ENCODE data around the gene LETM1. TPM values are rescaled to one million over a fixed set of nuclear protein-coding genes. Genes with fewer than 3 reads are reported as not detected.

The LETM1 gene
- total and polyA plus RNA-seq, 2 donors (not counting 1 experiment from before 2014, with no cell fraction given) = 28.5 to 45.1 TPM

GRCh38 chr4:1778642-1779392 is 77.1 kb downstream of the LETM1 start:
- no peak overlapping the region for H3K27ac ChIP-seq (ENCODE audit: low read length in 2 of 2)
- no peak overlapping the region for H3K4me3 ChIP-seq (ENCODE audit: control extremely low read depth in 1 of 5, extremely low read depth in 1 of 5, insufficient read depth in 1 of 5, low read depth in 2 of 5, low read length in 4 of 5)
- 91% methylated on average over 18 of the region's 18 CpGs for WGBS (ENCODE audit: insufficient coverage)
- intact Hi-C loops (cut with micrococcal nuclease) = no loop called here
- H3K36me3 ChIP-seq (replicated peaks in 1 of 2; ENCODE audit: control extremely low read depth in 1 of 2, control insufficient read depth in 1 of 2, extremely low read depth in 1 of 2, insufficient read depth in 2 of 2, low read length in 1 of 2) = no peaks in the 10 kb centered on the region
- ChIA-PET POLR2A (no interaction called here), CTCF (no interaction called here)
- ATAC-seq (ENCODE audit: low read depth) = no peak
- TF ChIP-seq, protein P1, sequence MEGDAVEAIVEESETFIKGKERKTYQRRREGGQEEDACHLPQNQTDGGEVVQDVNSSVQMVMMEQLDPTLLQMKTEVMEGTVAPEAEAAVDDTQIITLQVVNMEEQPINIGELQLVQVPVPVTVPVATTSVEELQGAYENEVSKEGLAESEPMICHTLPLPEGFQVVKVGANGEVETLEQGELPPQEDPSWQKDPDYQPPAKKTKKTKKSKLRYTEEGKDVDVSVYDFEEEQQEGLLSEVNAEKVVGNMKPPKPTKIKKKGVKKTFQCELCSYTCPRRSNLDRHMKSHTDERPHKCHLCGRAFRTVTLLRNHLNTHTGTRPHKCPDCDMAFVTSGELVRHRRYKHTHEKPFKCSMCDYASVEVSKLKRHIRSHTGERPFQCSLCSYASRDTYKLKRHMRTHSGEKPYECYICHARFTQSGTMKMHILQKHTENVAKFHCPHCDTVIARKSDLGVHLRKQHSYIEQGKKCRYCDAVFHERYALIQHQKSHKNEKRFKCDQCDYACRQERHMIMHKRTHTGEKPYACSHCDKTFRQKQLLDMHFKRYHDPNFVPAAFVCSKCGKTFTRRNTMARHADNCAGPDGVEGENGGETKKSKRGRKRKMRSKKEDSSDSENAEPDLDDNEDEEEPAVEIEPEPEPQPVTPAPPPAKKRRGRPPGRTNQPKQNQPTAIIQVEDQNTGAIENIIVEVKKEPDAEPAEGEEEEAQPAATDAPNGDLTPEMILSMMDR (IDR thresholded peaks at IDR 0.05) = no peak
- TF ChIP-seq EZH2 (IDR thresholded peaks at IDR 0.05; ENCODE audit: borderline replicate concordance, insufficient read depth, low read depth, low read length, poor library complexity, severe bottlenecking) = no peak
- H3K4me2 ChIP-seq (replicated peaks; ENCODE audit: low read depth, low read length, poor library complexity, severe bottlenecking) = no peak overlapping the region
- no peaks in the 10 kb centered on the region for H3K79me2 ChIP-seq (ENCODE audit: control insufficient read depth, insufficient read depth, low read length)
- H4K20me1 ChIP-seq (ENCODE audit: control insufficient read depth, insufficient read depth, low read length, poor library complexity, severe bottlenecking) = no peaks in the 10 kb centered on the region
- peaks cover 0 to 11% of the 10 kb centered on the region in 2 donors for H3K4me1 ChIP-seq (ENCODE audit: control insufficient read depth in 2 of 2, insufficient read depth in 2 of 2, low read length in 2 of 2)
- Mint-ChIP-seq H3K9me3 (ENCODE audit: insufficient read depth) (no peaks in the 10 kb centered on the region), H3K27me3 (peaks cover 5% of the 10 kb centered on the region), H3K4me3 (no peak overlapping the region), H3K4me1 (peaks cover 2% of the 10 kb centered on the region), H3K27ac (no peak overlapping the region)
- H2AFZ ChIP-seq (ENCODE audit: insufficient read depth, low read depth, low read length, poor library complexity, severe bottlenecking) = no peak overlapping the region
- H3K27me3 ChIP-seq (replicated peaks in 1 of 4; ENCODE audit: control extremely low read depth in 1 of 4, control insufficient read depth in 3 of 4, insufficient read depth in 4 of 4, low read length in 3 of 4) = peaks cover 0 to 6% (median 0%) of the 10 kb centered on the region in 4 experiments
- H3K9me3 ChIP-seq (ENCODE audit: control extremely low read depth in 1 of 3, control insufficient read depth in 2 of 3, insufficient read depth in 1 of 3, low read length in 2 of 3) = peaks cover 0 to 3% (median 0%) of the 10 kb centered on the region in 3 donors
- no peak overlapping the region for H3K9ac ChIP-seq (ENCODE audit: low read length)
- no peak for DNase-seq

DNA sequence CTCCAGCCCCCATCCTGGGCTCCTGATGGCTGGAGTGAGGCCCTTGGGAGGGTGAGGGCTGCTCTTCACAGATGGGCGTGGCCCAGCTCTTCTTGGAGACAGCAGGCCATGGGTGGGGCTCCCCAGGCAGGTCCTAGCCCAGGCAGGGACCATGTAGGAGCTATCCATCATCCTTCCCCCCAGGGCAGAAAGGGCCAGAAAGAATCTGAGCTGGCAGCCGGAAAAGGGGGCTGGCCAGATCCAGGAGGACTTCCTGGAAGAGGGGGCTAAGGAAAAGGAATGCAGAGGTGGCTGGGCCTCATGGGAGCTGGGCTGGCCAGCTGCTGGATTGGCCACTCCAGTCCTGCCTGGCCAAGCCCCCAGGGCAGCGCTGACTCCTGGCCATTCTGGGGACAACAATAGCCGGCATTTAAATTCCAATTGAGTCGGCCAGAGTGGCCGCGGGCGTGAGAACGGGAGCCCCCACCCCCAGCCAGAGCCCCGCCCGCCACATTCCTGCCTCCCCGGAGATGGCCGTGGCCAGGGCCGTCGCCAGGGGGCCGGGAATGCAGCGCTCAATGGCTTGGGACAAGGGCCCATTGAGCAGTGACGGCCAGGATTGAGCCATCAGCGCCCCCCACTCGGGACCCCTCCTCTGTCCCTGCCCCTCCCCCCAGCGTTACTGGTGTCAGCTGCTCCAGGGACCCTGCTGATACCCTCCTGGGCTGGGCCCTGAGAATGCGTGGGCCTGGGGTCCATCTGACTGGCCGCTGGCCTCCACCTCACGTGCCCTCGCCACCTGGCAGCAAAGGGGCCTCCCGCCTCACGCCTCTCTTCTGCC is 77.9 kb downstream of the LETM1 start:
- Histone ChIP-seq H3K27ac (ENCODE audit: low read length in 2 of 2) (no peak overlapping the region), H3K27me3 (replicated peaks in 1 of 4; ENCODE audit: control extremely low read depth in 1 of 4, control insufficient read depth in 3 of 4, insufficient read depth in 4 of 4, low read length in 3 of 4) (peaks cover 0 to 6% (median 0%) of the 10 kb centered on the region in 4 experiments), H3K9ac (ENCODE audit: low read length) (no peak overlapping the region), H2AFZ (ENCODE audit: insufficient read depth, low read depth, low read length, poor library complexity, severe bottlenecking) (no peak overlapping the region), H4K20me1 (ENCODE audit: control insufficient read depth, insufficient read depth, low read length, poor library complexity, severe bottlenecking) (no peaks in the 10 kb centered on the region), H3K4me2 (replicated peaks; ENCODE audit: low read depth, low read length, poor library complexity, severe bottlenecking) (no peak overlapping the region), H3K4me3 (ENCODE audit: control extremely low read depth in 1 of 5, extremely low read depth in 1 of 5, insufficient read depth in 1 of 5, low read depth in 2 of 5, low read length in 4 of 5) (no peak overlapping the region), H3K4me1 (ENCODE audit: control insufficient read depth in 2 of 2, insufficient read depth in 2 of 2, low read length in 2 of 2) (peaks cover 0 to 11% of the 10 kb centered on the region in 2 donors), H3K36me3 (replicated peaks in 1 of 2; ENCODE audit: control extremely low read depth in 1 of 2, control insufficient read depth in 1 of 2, extremely low read depth in 1 of 2, insufficient read depth in 2 of 2, low read length in 1 of 2) (no peaks in the 10 kb centered on the region), H3K79me2 (ENCODE audit: control insufficient read depth, insufficient read depth, low read length) (no peaks in the 10 kb centered on the region), H3K9me3 (ENCODE audit: control extremely low read depth in 1 of 3, control insufficient read depth in 2 of 3, insufficient read depth in 1 of 3, low read length in 2 of 3) (no peaks in the 10 kb centered on the region)
- ATAC-seq (ENCODE audit: low read depth) = no peak
- Mint-ChIP-seq H3K27me3 (peaks cover 5% of the 10 kb centered on the region), H3K4me3 (no peak overlapping the region), H3K4me1 (peaks cover 2% of the 10 kb centered on the region), H3K27ac (no peak overlapping the region), H3K9me3 (ENCODE audit: insufficient read depth) (no peaks in the 10 kb centered on the region)
- intact Hi-C loops (cut with micrococcal nuclease) = no loop called here
- ChIA-PET POLR2A (no interaction called here), CTCF (no interaction called here)
- DNase-seq = no peak
- WGBS (ENCODE audit: insufficient coverage) = 84% methylated on average over 20 of the region's 27 CpGs
- TF ChIP-seq EZH2 (IDR thresholded peaks at IDR 0.05; ENCODE audit: borderline replicate concordance, insufficient read depth, low read depth, low read length, poor library complexity, severe bottlenecking) = no peak
- TF ChIP-seq, protein P1 (IDR thresholded peaks at IDR 0.05) = no peak
